ENCODE results near the gene POLDIP3.
A peak's percentile ranks its signal among the peaks of the same experiment; 100 is the strongest.
"Not testable (repeated sequence)": the region's sequence is repeated elsewhere in the genome, so short reads cannot be mapped to it uniquely, and the experiment has no call there.

Gene POLDIP3

GRCh38 chr22:42560381-42560780, 54.3 kb downstream of the POLDIP3 start:
- no peak overlapping the region for H3K27ac ChIP-seq
- no peak for TF ChIP-seq CTCF (conservative IDR thresholded peaks at IDR 0.05)

- peak within 1 kb of the TSS; percentile 46; the same call in 1 of the 2 replicates for H3K27ac ChIP-seq
- TF ChIP-seq CTCF (conservative IDR thresholded peaks at IDR 0.05), result no peak
These were observed 61.0 kb downstream of the POLDIP3 start, which contains the start of gene SERHL2 for GRCh38 chr22:42553475-42554361. Gene SERHL2 (plus strand): TSS chr22:42553956. CDS start chr22:42554021, 65 bp downstream.

GRCh38 chr22:42552294-42552647, 62.4 kb downstream of the POLDIP3 start:
- H3K27ac ChIP-seq, result not testable (repeated sequence)
- TF ChIP-seq CTCF (conservative IDR thresholded peaks at IDR 0.05), result peak; percentile 23; the same call in 1 of the 2 replicates

GRCh38 chr22:42549331-42550060, 65.2 kb downstream of the POLDIP3 start:
- TF ChIP-seq CTCF (conservative IDR thresholded peaks at IDR 0.05), result no peak

GRCh38 chr22:42548597-42549330, 65.9 kb downstream of the POLDIP3 start:
- H3K27ac ChIP-seq, result no peak overlapping the region
- TF ChIP-seq CTCF (conservative IDR thresholded peaks at IDR 0.05), result no peak

More at GRCh38 chr22:42549331-42550060, 65.2 kb downstream of the POLDIP3 start:
- H3K27ac ChIP-seq, result no peak overlapping the region

GRCh38 chr22:42548126-42548525, 66.6 kb downstream of the POLDIP3 start:
- H3K27ac ChIP-seq, result not testable (repeated sequence)

- no peak for TF ChIP-seq CTCF (conservative IDR thresholded peaks at IDR 0.05)
- no peak overlapping the region for H3K27ac ChIP-seq
These were observed 67.1 kb downstream of the POLDIP3 start for GRCh38 chr22:42547562-42547961.

Data from VCaP (cell line).